Heart right ventricle (tissue), 16 donors: ENCODE results near the gene SV2C. TPM values are rescaled to one million over a fixed set of nuclear protein-coding genes. Genes with fewer than 3 reads are reported as not detected.

ENCODE experiments used
- ATAC-seq, 8 donors: fragments of 200-7000 bp; cut with Tn5 transposase; one replicate each; pipeline ENCODE4 v1.9.1; 2020; ENCODE audit warnings: mild to moderate bottlenecking in 8 of 8, moderate library complexity in 8 of 8, moderate number of reproducible peaks in 1 of 8
- DNase-seq, 2 donors: peaks; one replicate each; pipeline ENCODE4 v3.0.0-alpha.2; 2020
- H3K27ac ChIP-seq, 10 donors: fragments of 200-600 bp; sonication (generic) in 2 of 10; one replicate each; pipeline versions ENCODE4 v1.5.0 to v1.8.0; 2020 to 2022; ENCODE audit warnings: mild to moderate bottlenecking in 3 of 10
- H3K27me3 ChIP-seq, 7 donors: fragments of 200-600 bp; one replicate each; pipeline ENCODE4 v1.8.0; 2021 to 2022; ENCODE audit warnings: mild to moderate bottlenecking in 2 of 7
- H3K36me3 ChIP-seq, 9 donors: fragments of 200-600 bp; sonication (generic) in 1 of 9; one replicate each; pipeline versions ENCODE4 v1.5.0 to v1.8.0; 2020 to 2022; ENCODE audit warnings: mild to moderate bottlenecking in 2 of 9
- H3K4me1 ChIP-seq, 9 donors: fragments of 200-600 bp; sonication (generic) in 1 of 9; one replicate each; pipeline versions ENCODE4 v1.5.0 to v1.8.0; 2020 to 2022; ENCODE audit warnings: mild to moderate bottlenecking in 4 of 9
- H3K4me3 ChIP-seq, 10 donors: fragments of 200-600 bp; sonication (generic) in 2 of 10; one replicate each; pipeline versions ENCODE4 v1.5.0 to v1.8.0; 2020 to 2022; ENCODE audit warnings: mild to moderate bottlenecking in 7 of 10, moderate library complexity in 2 of 10
- H3K9me3 ChIP-seq, 11 donors: fragments of 200-600 bp in 10 of 11; sonication (generic) in 2 of 11; one replicate each; pipeline versions ENCODE4 v1.5.0 to v1.8.0; 2013 to 2022; ENCODE audit warnings: mild to moderate bottlenecking in 2 of 11, control low read depth in 1 of 11, moderate library complexity in 1 of 11
- WGBS, 2 donors: extraction: QIAGEN DNeasy Blood & Tissue Kit; methylation state at CpG; one replicate each; pipeline ENCODE4 v1.1.7; 2013; ENCODE audit warnings: inconsistent platforms in 1 of 2; 5-methylcytosine and 5-hydroxymethylcytosine counted together
- intact Hi-C, 10 donors: fragments of 100-400 bp; cut with DNase I; formaldehyde crosslinking; loops; one replicate each; pipeline versions ENCODE4 v1.11.1 to v1.14.2; 2022
- polyA plus RNA-seq, 2 donors: library from polyadenylated mRNA; stranded (reverse); fragments of 200-250 nt; gene quantifications; one replicate each; pipeline ENCODE4 v1.2.3, GENCODE V29; 2013
- total RNA-seq, 10 donors: library from RNA; stranded (reverse); fragmentation: NEBNext Ultra II Directional in 3 of 10; extraction: Animal tissue kit (Norgen Biotek cat#: 25700) in 3 of 10; gene quantifications; one replicate each; pipeline versions ENCODE4 v1.2.1 to v1.2.4, GENCODE V29; 2021 to 2023
- TF ChIP-seq, protein P1 (sequence below), 9 donors: fragments of 200-600 bp; sonication (generic) in 2 of 9; IDR thresholded peaks; one replicate each; pipeline versions ENCODE4 v1.5.0 to v1.8.0; 2021 to 2022; ENCODE audit warnings: antibody characterized with exemption in 9 of 9, mild to moderate bottlenecking in 5 of 9, moderate library complexity in 1 of 9
- donor health status: Arrhythmogenic right ventricular cardiomyopathy.
- donor health status: ischemic (EF 13 %, LVEDD 7.1; RV severe dilation, severe dysfunction).
- donor health status: healthy with polysubstance abuse.
- donor health status: DM: no; HTN: yes; CAD: no.
- donor health status: DM: no; HTN: no; CAD: no.
- donor health status: ischemic (EF 25% LVEDD 6.9; RV normal size, moderate dysfunction).
- donor health status: ischemic (EF 25% LVEDD 5.7; RV mildly dilated, moderate dysfunction).
- donor health status: healthy.
- donor health status: DM: yes; HTN: yes; CAD: no.
- donor health status: Ischemic cardiomyopathy.
- donor health status: ischemic (EF 35%, LVEDD 5.7; RV mildly dilated, moderate dysfunction).
- donor health status: nonischemic (EF 11% LVEDD 7.7; RV severe dilation, severe dysfunction).
- donor health status: DM: yes; HTN: yes; CAD: no.
- donor health status: PGD.
- donor health status: ischemic (EF 29% LVEDD 5.4; RV normal size, mild dysfunction).
- donor health status: nonischemic (EF 23%, LVEDD 6.1; RV moderate dilation, normal function).

Gene SV2C
- total and polyA plus RNA-seq, 12 donors = 0.09 to 1.2 (median 0.24) TPM; not detected in 4

DNA sequence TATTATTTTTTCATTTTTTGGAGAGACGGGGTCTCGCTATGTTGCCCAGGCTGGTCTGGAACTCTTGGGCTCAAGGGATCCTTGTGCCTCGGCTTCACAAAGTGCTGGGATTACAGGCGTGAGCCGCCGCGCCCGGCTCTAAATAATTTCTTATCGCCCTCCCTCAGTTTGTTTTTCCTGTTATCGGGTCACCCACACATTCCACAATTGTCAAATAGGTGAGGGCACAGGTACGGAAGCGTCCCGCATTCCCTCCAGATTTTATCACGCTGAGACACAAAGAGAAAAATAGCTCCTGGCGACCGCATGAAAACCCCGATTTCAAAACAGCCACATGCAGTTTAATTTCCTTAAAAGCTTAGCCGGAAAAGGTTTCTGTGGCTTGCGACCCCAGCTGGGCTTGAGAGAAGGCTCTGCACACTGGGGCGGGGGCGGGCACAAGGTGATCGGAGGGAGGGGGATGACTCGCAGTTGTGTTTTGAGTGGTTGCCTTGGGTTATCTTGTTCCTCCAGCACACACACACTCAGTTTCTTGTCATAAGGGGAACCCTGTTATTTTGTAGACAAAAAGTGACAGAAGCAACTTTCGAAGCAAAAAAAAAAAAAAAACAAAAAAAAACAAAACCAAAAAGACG, 319.2 kb downstream of the SV2C start:
- 3% methylated on average over 25 of the region's 25 CpGs for WGBS, 2 donors
- H3K4me1 ChIP-seq = peaks cover 0 to 58% (median 19%) of the 10 kb centered on the region in 9 donors
- peak overlapping the region in 9 of 10 donors; percentile 51 to 79 (median 64) for H3K4me3 ChIP-seq
- H3K36me3 ChIP-seq = no peaks in the 10 kb centered on the region
- H3K27me3 ChIP-seq = peaks cover 4 to 57% (median 29%) of the 10 kb centered on the region in 7 donors
- H3K27ac ChIP-seq = peak overlapping the region in 7 of 10 donors; percentile 45 to 97 (median 52)
- peak; percentile 44 to 77 (median 59) for ATAC-seq
- no peaks in the 10 kb centered on the region for H3K9me3 ChIP-seq
- DNase-seq = peak; percentile 27 to 46
- TF ChIP-seq, protein P1, sequence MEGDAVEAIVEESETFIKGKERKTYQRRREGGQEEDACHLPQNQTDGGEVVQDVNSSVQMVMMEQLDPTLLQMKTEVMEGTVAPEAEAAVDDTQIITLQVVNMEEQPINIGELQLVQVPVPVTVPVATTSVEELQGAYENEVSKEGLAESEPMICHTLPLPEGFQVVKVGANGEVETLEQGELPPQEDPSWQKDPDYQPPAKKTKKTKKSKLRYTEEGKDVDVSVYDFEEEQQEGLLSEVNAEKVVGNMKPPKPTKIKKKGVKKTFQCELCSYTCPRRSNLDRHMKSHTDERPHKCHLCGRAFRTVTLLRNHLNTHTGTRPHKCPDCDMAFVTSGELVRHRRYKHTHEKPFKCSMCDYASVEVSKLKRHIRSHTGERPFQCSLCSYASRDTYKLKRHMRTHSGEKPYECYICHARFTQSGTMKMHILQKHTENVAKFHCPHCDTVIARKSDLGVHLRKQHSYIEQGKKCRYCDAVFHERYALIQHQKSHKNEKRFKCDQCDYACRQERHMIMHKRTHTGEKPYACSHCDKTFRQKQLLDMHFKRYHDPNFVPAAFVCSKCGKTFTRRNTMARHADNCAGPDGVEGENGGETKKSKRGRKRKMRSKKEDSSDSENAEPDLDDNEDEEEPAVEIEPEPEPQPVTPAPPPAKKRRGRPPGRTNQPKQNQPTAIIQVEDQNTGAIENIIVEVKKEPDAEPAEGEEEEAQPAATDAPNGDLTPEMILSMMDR (IDR thresholded peaks at IDR 0.05) = no peak
- intact Hi-C loops = loop anchor here in 5 of 10 donors (10.0 kb wide), 3 partner anchors 142 to 172 kb away; no protein-coding TSS in a partner anchor

DNA sequence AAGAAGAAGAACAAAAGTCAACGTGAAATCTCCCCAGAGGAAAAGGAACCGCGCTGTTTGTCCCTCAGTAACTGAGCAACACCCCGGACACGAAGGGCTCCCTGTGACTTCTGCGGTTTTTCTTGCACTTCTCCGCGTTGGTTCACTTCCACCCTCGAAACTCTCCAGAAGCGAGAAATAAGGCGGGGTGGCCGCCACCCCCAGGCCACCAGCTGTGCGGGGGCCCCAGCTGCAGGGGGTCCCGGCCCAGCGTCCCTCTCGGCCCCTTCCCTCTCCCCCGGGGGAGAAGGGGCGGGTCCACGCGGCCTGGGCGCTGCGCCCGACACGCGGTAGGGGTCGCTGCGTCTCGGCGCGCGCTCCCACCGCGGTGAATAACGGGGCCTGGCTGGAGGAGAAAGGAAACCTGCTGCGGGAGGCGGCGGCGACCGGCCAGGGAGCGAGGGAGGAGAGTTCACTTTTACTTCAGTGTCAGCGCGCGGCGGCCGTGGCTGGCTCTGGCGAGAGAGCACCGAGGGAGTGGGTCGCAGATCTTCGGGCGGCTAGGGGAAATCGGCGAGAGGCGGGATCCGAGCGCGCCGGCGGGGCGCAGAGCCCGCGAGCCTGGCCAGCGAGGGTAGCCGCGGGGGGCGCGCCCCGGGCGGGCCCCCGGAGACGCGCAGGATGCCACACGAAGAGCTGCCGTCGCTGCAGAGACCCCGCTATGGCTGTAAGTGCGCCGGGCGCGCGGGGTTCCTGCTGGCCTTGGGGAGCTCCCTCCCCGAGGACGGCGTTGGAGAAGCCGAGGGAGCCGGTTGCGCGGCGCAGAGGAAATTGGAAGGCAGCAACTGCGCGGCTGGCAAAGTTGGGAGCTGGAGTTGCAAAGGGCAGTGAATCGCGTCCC, 319.9 kb downstream of the SV2C start, which contains the start of gene IQGAP2:
Gene IQGAP2 (plus strand): TSS at position 400 of the 880 bp plus-strand sequence. CDS start 261 bp downstream, at position 661.
- H3K4me3 ChIP-seq = peak within 1 kb of the TSS in 9 of 10 donors; percentile 51 to 79 (median 64)
- WGBS, 2 donors = 0 to 1% methylated on average over 89 to 92 of the region's 92 CpGs
- DNase-seq = peak; percentile 63 to 69
- H3K36me3 ChIP-seq = no peaks in the 10 kb centered on the region
- intact Hi-C loops = loop anchor here in 5 of 10 donors (10.0 kb wide), 3 partner anchors 142 to 172 kb away; no protein-coding TSS in a partner anchor
- TF ChIP-seq, protein P1 (IDR thresholded peaks at IDR 0.05) = peak; percentile 12 to 83 (median 68)
- peak; percentile 77 to 91 (median 86) for ATAC-seq
- H3K4me1 ChIP-seq = peaks cover 0 to 65% (median 19%) of the 10 kb centered on the region in 9 donors
- peak within 1 kb of the TSS in 9 of 10 donors; percentile 13 to 97 (median 59) for H3K27ac ChIP-seq
- H3K9me3 ChIP-seq = no peaks in the 10 kb centered on the region
- peaks cover 4 to 56% (median 29%) of the 10 kb centered on the region in 7 donors for H3K27me3 ChIP-seq
